ENCODE results near the gene TANC1. TPM values are rescaled to one million over a fixed set of nuclear protein-coding genes. Genes with fewer than 3 reads are reported as not detected.

Gene TANC1
- total RNA-seq, 1 donor from 2014 or later = 45.0 TPM

GRCh38 chr2:159146996-159147666, 178.7 kb downstream of the TANC1 start:
- FAIRE-seq (no peak), DNase-seq (ENCODE audit: low read depth) (no peak)
- peaks cover 6% of the 10 kb centered on the region for H3K36me3 ChIP-seq (ENCODE audit: insufficient read depth, low read length)
- peaks cover 11% of the 10 kb centered on the region for H3K4me1 ChIP-seq (ENCODE audit: insufficient read depth, low read length)
- H4K20me1 ChIP-seq (ENCODE audit: insufficient read depth, low read length) = no peaks in the 10 kb centered on the region
- no peak overlapping the region for H3K9ac ChIP-seq (ENCODE audit: low read length)
- peaks cover 27% of the 10 kb centered on the region for H3K79me2 ChIP-seq (ENCODE audit: insufficient read depth, low read length)
- no peaks in the 10 kb centered on the region for H3K27me3 Mint-ChIP-seq (ENCODE audit: low read depth, unreplicated experiment)
- H3K9me3 Mint-ChIP-seq (ENCODE audit: unreplicated experiment) = no peaks in the 10 kb centered on the region
- no peaks in the 10 kb centered on the region for H3K27me3 ChIP-seq (ENCODE audit: insufficient read depth, low read length)
- H3K27ac Mint-ChIP-seq (ENCODE audit: unreplicated experiment) = no peak overlapping the region
- no peak for TF ChIP-seq CTCF (IDR thresholded peaks at IDR 0.05; ENCODE audit: insufficient read depth, low read depth, low read length)
- no peak for TF ChIP-seq EZH2 (IDR thresholded peaks at IDR 0.05; ENCODE audit: insufficient read depth, low read length)
- H3K36me3 Mint-ChIP-seq (ENCODE audit: low read depth, unreplicated experiment) = peaks cover 9% of the 10 kb centered on the region
- H3K27ac ChIP-seq (ENCODE audit: low read depth, low read length) = no peak overlapping the region
- H2AFZ ChIP-seq (ENCODE audit: low read depth, low read length) = no peak overlapping the region
- H3K9me3 ChIP-seq (ENCODE audit: insufficient read depth, low read depth, low read length) = no peaks in the 10 kb centered on the region
- H3K4me1 Mint-ChIP-seq (ENCODE audit: low read depth, unreplicated experiment) = peaks cover 11% of the 10 kb centered on the region
- no peak overlapping the region for H3K4me3 ChIP-seq (ENCODE audit: insufficient read depth, low read depth, low read length)
- H3K4me2 ChIP-seq (ENCODE audit: low read length) = no peak overlapping the region
- no peak overlapping the region for H3K4me3 Mint-ChIP-seq (ENCODE audit: unreplicated experiment)

- Mint-ChIP-seq H3K27ac (ENCODE audit: unreplicated experiment) (no peak overlapping the region), H3K27me3 (ENCODE audit: low read depth, unreplicated experiment) (no peaks in the 10 kb centered on the region), H3K4me1 (ENCODE audit: low read depth, unreplicated experiment) (peaks cover 13% of the 10 kb centered on the region), H3K36me3 (ENCODE audit: low read depth, unreplicated experiment) (peaks cover 12% of the 10 kb centered on the region), H3K9me3 (ENCODE audit: unreplicated experiment) (no peaks in the 10 kb centered on the region), H3K4me3 (ENCODE audit: unreplicated experiment) (no peak overlapping the region)
- no peak overlapping the region for H3K4me3 ChIP-seq (ENCODE audit: insufficient read depth, low read depth, low read length)
- no peak for TF ChIP-seq EZH2 (IDR thresholded peaks at IDR 0.05; ENCODE audit: insufficient read depth, low read length)
- no peak for TF ChIP-seq CTCF (IDR thresholded peaks at IDR 0.05; ENCODE audit: insufficient read depth, low read depth, low read length)
- peaks cover 27% of the 10 kb centered on the region for H3K79me2 ChIP-seq (ENCODE audit: insufficient read depth, low read length)
- peaks cover 7% of the 10 kb centered on the region for H3K36me3 ChIP-seq (ENCODE audit: insufficient read depth, low read length)
- no peak overlapping the region for H2AFZ ChIP-seq (ENCODE audit: low read depth, low read length)
- no peak overlapping the region for H3K9ac ChIP-seq (ENCODE audit: low read length)
- H3K27me3 ChIP-seq (ENCODE audit: insufficient read depth, low read length) = no peaks in the 10 kb centered on the region
- H3K4me1 ChIP-seq (ENCODE audit: insufficient read depth, low read length) = peaks cover 11% of the 10 kb centered on the region
- FAIRE-seq = no peak
- H4K20me1 ChIP-seq (ENCODE audit: insufficient read depth, low read length) = no peaks in the 10 kb centered on the region
- no peak for DNase-seq (ENCODE audit: low read depth)
- H3K4me2 ChIP-seq (ENCODE audit: low read length) = no peak overlapping the region
- H3K9me3 ChIP-seq (ENCODE audit: insufficient read depth, low read depth, low read length) = no peaks in the 10 kb centered on the region
- no peak overlapping the region for H3K27ac ChIP-seq (ENCODE audit: low read depth, low read length)
Measured at GRCh38 chr2:159147690-159148089, 179.2 kb downstream of the TANC1 start.

GRCh38 chr2:159148901-159149300, 180.5 kb downstream of the TANC1 start:
- H3K4me2 ChIP-seq (ENCODE audit: low read length) = no peak overlapping the region
- no peak for DNase-seq (ENCODE audit: low read depth)
- H3K36me3 ChIP-seq (ENCODE audit: insufficient read depth, low read length) = peaks cover 7% of the 10 kb centered on the region
- H3K4me3 ChIP-seq (ENCODE audit: insufficient read depth, low read depth, low read length) = no peak overlapping the region
- H3K9ac ChIP-seq (ENCODE audit: low read length) = no peak overlapping the region
- no peak for FAIRE-seq
- Mint-ChIP-seq H3K4me3 (ENCODE audit: unreplicated experiment) (no peak overlapping the region), H3K9me3 (ENCODE audit: unreplicated experiment) (no peaks in the 10 kb centered on the region), H3K27me3 (ENCODE audit: low read depth, unreplicated experiment) (no peaks in the 10 kb centered on the region), H3K4me1 (ENCODE audit: low read depth, unreplicated experiment) (peaks cover 25% of the 10 kb centered on the region), H3K27ac (ENCODE audit: unreplicated experiment) (no peak overlapping the region), H3K36me3 (ENCODE audit: low read depth, unreplicated experiment) (peaks cover 19% of the 10 kb centered on the region)
- no peak overlapping the region for H3K27ac ChIP-seq (ENCODE audit: low read depth, low read length)
- TF ChIP-seq EZH2 (IDR thresholded peaks at IDR 0.05; ENCODE audit: insufficient read depth, low read length) = no peak
- no peak for TF ChIP-seq CTCF (IDR thresholded peaks at IDR 0.05; ENCODE audit: insufficient read depth, low read depth, low read length)
- H3K9me3 ChIP-seq (ENCODE audit: insufficient read depth, low read depth, low read length) = no peaks in the 10 kb centered on the region
- peaks cover 6% of the 10 kb centered on the region for H4K20me1 ChIP-seq (ENCODE audit: insufficient read depth, low read length)
- no peak overlapping the region for H2AFZ ChIP-seq (ENCODE audit: low read depth, low read length)
- H3K79me2 ChIP-seq (ENCODE audit: insufficient read depth, low read length) = peaks cover 22% of the 10 kb centered on the region
- peaks cover 18% of the 10 kb centered on the region for H3K4me1 ChIP-seq (ENCODE audit: insufficient read depth, low read length)
- H3K27me3 ChIP-seq (ENCODE audit: insufficient read depth, low read length) = no peaks in the 10 kb centered on the region

Measured in astrocyte (in vitro differentiated cells and primary cell).